ENCODE results near the gene ANTXRL.
"Not testable (repeated sequence)": the region's sequence is repeated elsewhere in the genome, so short reads cannot be mapped to it uniquely, and the experiment has no call there.

ANTXRL gene

DNA sequence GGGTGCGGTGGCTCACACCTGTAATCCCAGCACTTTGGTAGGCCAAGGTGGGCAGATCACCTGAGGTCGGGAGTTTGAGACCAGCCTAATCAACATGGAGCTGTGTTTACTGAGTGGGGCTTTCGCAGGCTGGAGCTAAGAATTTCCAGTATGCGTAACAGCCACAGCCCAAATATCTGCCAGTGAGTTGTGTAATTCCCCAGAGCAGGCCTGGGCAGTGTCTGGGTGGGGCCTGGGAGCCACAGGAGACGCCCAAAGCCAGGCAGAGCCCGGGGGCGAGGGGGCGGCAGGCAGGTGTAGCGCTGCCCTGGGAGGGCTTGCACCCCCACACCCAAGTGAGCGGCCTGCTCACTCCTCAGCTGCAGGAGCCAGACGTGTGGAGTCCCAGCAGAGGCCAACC, 88.6 kb downstream of the ANTXRL start, which contains the start of gene ANXA8L1:
ANXA8L1 (plus strand) TSS at position 371 of the 400 bp plus-strand sequence. CDS start 76 bp downstream, outside the sequence.
- not testable (repeated sequence) for H3K27ac ChIP-seq (replicated peaks; ENCODE audit: low read length); H3K4me2 ChIP-seq (ENCODE audit: insufficient read depth, low read length, poor library complexity, severe bottlenecking); H2BK15ac ChIP-seq (ENCODE audit: low read length); H3K14ac ChIP-seq (ENCODE audit: low read length); H3K79me1 ChIP-seq (ENCODE audit: low read depth, low read length); H3K4me1 ChIP-seq (ENCODE audit: control insufficient read depth in 2 of 2, insufficient read depth in 1 of 2, low read depth in 1 of 2, low read length in 2 of 2); H3K4me3 ChIP-seq (ENCODE audit: low read length in 2 of 2); H2AK5ac ChIP-seq (ENCODE audit: low read depth, low read length); H2BK5ac ChIP-seq (ENCODE audit: low read length); H2BK12ac ChIP-seq (ENCODE audit: low read length); H3K9me3 ChIP-seq (replicated peaks in 1 of 2; ENCODE audit: control insufficient read depth in 2 of 2, insufficient read depth in 1 of 2, low read depth in 1 of 2, low read length in 2 of 2); H3K18ac ChIP-seq (ENCODE audit: low read length); H3K4ac ChIP-seq (ENCODE audit: low read length); H3K9ac ChIP-seq (ENCODE audit: low read depth, low read length, poor library complexity); H2BK120ac ChIP-seq (ENCODE audit: low read depth, low read length); H4K91ac ChIP-seq (ENCODE audit: low read depth, low read length, poor library complexity); H2AFZ ChIP-seq (ENCODE audit: low read length); H3K23ac ChIP-seq (ENCODE audit: low read depth, low read length, poor library complexity); H4K8ac ChIP-seq (ENCODE audit: low read depth, low read length); DNase-seq (ENCODE audit: low spot score); H3K27me3 ChIP-seq (ENCODE audit: control insufficient read depth in 3 of 3, insufficient read depth in 3 of 3, low read depth in 1 of 3, low read length in 3 of 3); H3K36me3 ChIP-seq (replicated peaks in 1 of 2; ENCODE audit: control insufficient read depth in 2 of 2, insufficient read depth in 2 of 2, low read length in 2 of 2)
- WGBS, 2 donors (ENCODE audit: extremely low coverage in 2 of 2, insufficient read length in 2 of 2, insufficient replicate concordance in 1 of 2): no CpG with 5 or more reads among the region's 11 CpGs

GRCh38 chr10:46377022-46377421, 90.2 kb downstream of the ANTXRL start:
- not testable (repeated sequence) for H3K4ac ChIP-seq (ENCODE audit: low read length); H2AFZ ChIP-seq (ENCODE audit: low read length); H2BK15ac ChIP-seq (ENCODE audit: low read length); H3K36me3 ChIP-seq (replicated peaks in 1 of 2; ENCODE audit: control insufficient read depth in 2 of 2, insufficient read depth in 2 of 2, low read length in 2 of 2); H3K4me3 ChIP-seq (ENCODE audit: low read length in 2 of 2); H2AK5ac ChIP-seq (ENCODE audit: low read depth, low read length); H3K4me1 ChIP-seq (ENCODE audit: control insufficient read depth in 2 of 2, insufficient read depth in 1 of 2, low read depth in 1 of 2, low read length in 2 of 2); H3K79me1 ChIP-seq (ENCODE audit: low read depth, low read length); H2BK120ac ChIP-seq (ENCODE audit: low read depth, low read length); H3K23ac ChIP-seq (ENCODE audit: low read depth, low read length, poor library complexity); H3K9ac ChIP-seq (ENCODE audit: low read depth, low read length, poor library complexity); H3K27me3 ChIP-seq (ENCODE audit: control insufficient read depth in 3 of 3, insufficient read depth in 3 of 3, low read depth in 1 of 3, low read length in 3 of 3); H3K9me3 ChIP-seq (replicated peaks in 1 of 2; ENCODE audit: control insufficient read depth in 2 of 2, insufficient read depth in 1 of 2, low read depth in 1 of 2, low read length in 2 of 2); H3K27ac ChIP-seq (replicated peaks; ENCODE audit: low read length); DNase-seq (ENCODE audit: low spot score); H4K91ac ChIP-seq (ENCODE audit: low read depth, low read length, poor library complexity); H3K4me2 ChIP-seq (ENCODE audit: insufficient read depth, low read length, poor library complexity, severe bottlenecking); H3K18ac ChIP-seq (ENCODE audit: low read length); H2BK12ac ChIP-seq (ENCODE audit: low read length); H4K8ac ChIP-seq (ENCODE audit: low read depth, low read length); H2BK5ac ChIP-seq (ENCODE audit: low read length); H3K14ac ChIP-seq (ENCODE audit: low read length)
- WGBS, 2 donors (ENCODE audit: extremely low coverage in 2 of 2, insufficient read length in 2 of 2, insufficient replicate concordance in 1 of 2): no CpG with 5 or more reads among the region's 1 CpG

DNA sequence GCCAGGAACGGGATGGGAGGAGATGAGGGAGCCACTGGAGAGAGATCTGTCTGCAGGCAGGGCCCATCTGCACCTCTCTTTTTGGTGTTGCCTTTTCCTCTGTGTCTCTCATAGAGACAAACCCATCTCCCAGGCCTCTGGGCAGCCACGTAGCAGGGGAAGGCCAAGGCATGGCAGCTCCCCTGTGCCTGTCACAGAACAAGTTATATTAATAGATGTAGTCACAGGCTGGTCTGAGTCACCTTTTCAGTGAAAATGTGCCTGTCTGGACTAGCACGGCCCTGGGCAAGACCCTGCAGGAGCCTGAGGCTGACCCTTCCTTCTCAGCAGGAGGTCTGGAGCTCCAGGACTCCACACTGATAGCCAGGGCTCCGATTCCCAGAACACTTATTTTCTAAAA, 90.9 kb downstream of the ANTXRL start:
- H3K4me2 ChIP-seq (ENCODE audit: insufficient read depth, low read length, poor library complexity, severe bottlenecking); H3K36me3 ChIP-seq (replicated peaks in 1 of 2; ENCODE audit: control insufficient read depth in 2 of 2, insufficient read depth in 2 of 2, low read length in 2 of 2); H2AK5ac ChIP-seq (ENCODE audit: low read depth, low read length); H3K14ac ChIP-seq (ENCODE audit: low read length); H3K9ac ChIP-seq (ENCODE audit: low read depth, low read length, poor library complexity); H3K4me3 ChIP-seq (ENCODE audit: low read length in 2 of 2); H2BK5ac ChIP-seq (ENCODE audit: low read length); H3K27me3 ChIP-seq (ENCODE audit: control insufficient read depth in 3 of 3, insufficient read depth in 3 of 3, low read depth in 1 of 3, low read length in 3 of 3); H3K4me1 ChIP-seq (ENCODE audit: control insufficient read depth in 2 of 2, insufficient read depth in 1 of 2, low read depth in 1 of 2, low read length in 2 of 2); H3K79me1 ChIP-seq (ENCODE audit: low read depth, low read length); H4K91ac ChIP-seq (ENCODE audit: low read depth, low read length, poor library complexity); H3K23ac ChIP-seq (ENCODE audit: low read depth, low read length, poor library complexity); H2BK120ac ChIP-seq (ENCODE audit: low read depth, low read length); H3K4ac ChIP-seq (ENCODE audit: low read length); H2BK12ac ChIP-seq (ENCODE audit: low read length); H4K8ac ChIP-seq (ENCODE audit: low read depth, low read length); DNase-seq (ENCODE audit: low spot score); H2BK15ac ChIP-seq (ENCODE audit: low read length); H3K9me3 ChIP-seq (replicated peaks in 1 of 2; ENCODE audit: control insufficient read depth in 2 of 2, insufficient read depth in 1 of 2, low read depth in 1 of 2, low read length in 2 of 2); H3K27ac ChIP-seq (replicated peaks; ENCODE audit: low read length); H3K18ac ChIP-seq (ENCODE audit: low read length); H2AFZ ChIP-seq (ENCODE audit: low read length): not testable (repeated sequence)
- no CpG with 5 or more reads among the region's 4 CpGs for WGBS, 2 donors (ENCODE audit: extremely low coverage in 2 of 2, insufficient read length in 2 of 2, insufficient replicate concordance in 1 of 2)

GRCh38 chr10:46378108-46378507, 91.3 kb downstream of the ANTXRL start:
- H3K4me1 ChIP-seq (ENCODE audit: control insufficient read depth in 2 of 2, insufficient read depth in 1 of 2, low read depth in 1 of 2, low read length in 2 of 2); H3K79me1 ChIP-seq (ENCODE audit: low read depth, low read length); H3K23ac ChIP-seq (ENCODE audit: low read depth, low read length, poor library complexity); H2BK15ac ChIP-seq (ENCODE audit: low read length); H2BK120ac ChIP-seq (ENCODE audit: low read depth, low read length); H2BK12ac ChIP-seq (ENCODE audit: low read length); H3K27me3 ChIP-seq (ENCODE audit: control insufficient read depth in 3 of 3, insufficient read depth in 3 of 3, low read depth in 1 of 3, low read length in 3 of 3); H3K4me3 ChIP-seq (ENCODE audit: low read length in 2 of 2); H2BK5ac ChIP-seq (ENCODE audit: low read length); H3K36me3 ChIP-seq (replicated peaks in 1 of 2; ENCODE audit: control insufficient read depth in 2 of 2, insufficient read depth in 2 of 2, low read length in 2 of 2); DNase-seq (ENCODE audit: low spot score); H3K18ac ChIP-seq (ENCODE audit: low read length); H3K9ac ChIP-seq (ENCODE audit: low read depth, low read length, poor library complexity); H3K27ac ChIP-seq (replicated peaks; ENCODE audit: low read length); H3K14ac ChIP-seq (ENCODE audit: low read length); H2AFZ ChIP-seq (ENCODE audit: low read length); H4K8ac ChIP-seq (ENCODE audit: low read depth, low read length); H3K9me3 ChIP-seq (replicated peaks in 1 of 2; ENCODE audit: control insufficient read depth in 2 of 2, insufficient read depth in 1 of 2, low read depth in 1 of 2, low read length in 2 of 2); H4K91ac ChIP-seq (ENCODE audit: low read depth, low read length, poor library complexity); H3K4me2 ChIP-seq (ENCODE audit: insufficient read depth, low read length, poor library complexity, severe bottlenecking); H3K4ac ChIP-seq (ENCODE audit: low read length); H2AK5ac ChIP-seq (ENCODE audit: low read depth, low read length): not testable (repeated sequence)
- WGBS, 2 donors (ENCODE audit: extremely low coverage in 2 of 2, insufficient read length in 2 of 2, insufficient replicate concordance in 1 of 2): no CpG with 5 or more reads among the region's 8 CpGs

Measured in neuronal stem cell (in vitro differentiated cells).